WTC11 (cell line): ENCODE measurements around the gene MAX. TPM values are rescaled to one million over a fixed set of nuclear protein-coding genes. Genes with fewer than 3 reads are reported as not detected.

Source experiments
- ATAC-seq: fragments of 200-7000 bp; cut with Tn5 transposase; 2 replicates; pipeline ENCODE4 v1.10.0; 2021; ENCODE audit warnings: mild to moderate bottlenecking, moderate library complexity
- CTCF ChIA-PET: fragments of 300-600 bp; sonication (Branson Sonifier 250); formaldehyde crosslinking; loops from one replicate; lab custom pipeline; 2021; ENCODE audit warnings: antibody characterized with exemption; lab: Charles Lee
- POLR2A ChIA-PET: fragments of 350-600 bp; sonication (Branson Sonifier 250); formaldehyde crosslinking; loops from one replicate; lab custom pipeline; 2021; ENCODE audit warnings: antibody characterized with exemption; lab: Charles Lee
- DNase-seq: peaks from one replicate; pipeline ENCODE4 v3.0.0; 2021; ENCODE audit warnings: low spot score
- H3K27ac Mint-ChIP-seq: 2 replicates; pipeline ENCODE4 v1.8.0; 2021; ENCODE audit warnings: mixed read lengths
- H3K27me3 Mint-ChIP-seq: 2 replicates; pipeline ENCODE4 v1.8.0; 2021; ENCODE audit warnings: low read depth, mild to moderate bottlenecking, moderate library complexity, mixed read lengths
- H3K36me3 Mint-ChIP-seq: 2 replicates; pipeline ENCODE4 v1.8.0; 2021; ENCODE audit warnings: mixed read lengths
- H3K4me1 Mint-ChIP-seq: 2 replicates; pipeline ENCODE4 v1.8.0; 2022; ENCODE audit warnings: mixed read lengths
- H3K4me3 Mint-ChIP-seq: 2 replicates; pipeline ENCODE4 v1.8.0; 2021; ENCODE audit warnings: mild to moderate bottlenecking, moderate library complexity, mixed read lengths
- H3K9me3 Mint-ChIP-seq: 2 replicates; pipeline ENCODE4 v1.8.0; 2021; ENCODE audit warnings: mixed read lengths
- ATF6 ChIP-seq: sonication (generic); formaldehyde crosslinking; IDR thresholded peaks from 2 replicates; pipeline ENCODE4 v1.8.1; 2023; ENCODE audit warnings: mild to moderate bottlenecking, missing genetic modification reagents
- CREM ChIP-seq: sonication (generic); formaldehyde crosslinking; IDR thresholded peaks from 2 replicates; pipeline ENCODE4 v1.8.1; 2022; ENCODE audit warnings: mild to moderate bottlenecking, missing genetic modification reagents, moderate library complexity
- ETV6 ChIP-seq: sonication (generic); formaldehyde crosslinking; IDR thresholded peaks from 2 replicates; pipeline ENCODE4 v1.8.1; 2022; ENCODE audit warnings: mild to moderate bottlenecking, missing genetic modification reagents
- FOXK1 ChIP-seq: sonication (generic); formaldehyde crosslinking; IDR thresholded peaks from 2 replicates; pipeline ENCODE4 v1.8.0; 2022; ENCODE audit warnings: mild to moderate bottlenecking, moderate library complexity, missing genetic modification reagents
- FOXP4 ChIP-seq: sonication (generic); formaldehyde crosslinking; IDR thresholded peaks from 2 replicates; pipeline ENCODE4 v1.8.0; 2022; ENCODE audit warnings: mild to moderate bottlenecking, missing genetic modification reagents
- GTF2I ChIP-seq: fragments of 250-450 bp; sonication (Bioruptor Pico); conservative IDR thresholded peaks from 2 replicates; pipeline ENCODE4 v1.4.0; 2021; ENCODE audit warnings: mild to moderate bottlenecking
- KAT7 ChIP-seq: sonication (generic); formaldehyde crosslinking; IDR thresholded peaks from 2 replicates; pipeline ENCODE4 v1.8.1; 2023; ENCODE audit warnings: missing genetic modification reagents, mild to moderate bottlenecking, borderline replicate concordance
- MYBL2 ChIP-seq: sonication (generic); formaldehyde crosslinking; IDR thresholded peaks from 2 replicates; pipeline ENCODE4 v1.8.1; 2023; ENCODE audit warnings: mild to moderate bottlenecking, moderate library complexity, missing genetic modification reagents
- NFE2L1 ChIP-seq: sonication (generic); formaldehyde crosslinking; IDR thresholded peaks from 2 replicates; pipeline ENCODE4 v1.8.1; 2023; ENCODE audit warnings: missing genetic modification reagents
- NR1H2 ChIP-seq: sonication (generic); formaldehyde crosslinking; IDR thresholded peaks from 2 replicates; pipeline ENCODE4 v1.9.0; 2021; ENCODE audit warnings: mild to moderate bottlenecking, moderate library complexity, missing genetic modification reagents
- NR2C2 ChIP-seq: sonication (generic); formaldehyde crosslinking; IDR thresholded peaks from 2 replicates; pipeline ENCODE4 v1.8.0; 2022; ENCODE audit warnings: mild to moderate bottlenecking, missing genetic modification reagents
- SMAD3 ChIP-seq: sonication (generic); formaldehyde crosslinking; IDR thresholded peaks from 2 replicates; pipeline ENCODE4 v1.8.0; 2022; ENCODE audit warnings: missing genetic modification reagents, mild to moderate bottlenecking, borderline replicate concordance
- TEAD4 ChIP-seq: sonication (generic); formaldehyde crosslinking; IDR thresholded peaks from 2 replicates; pipeline ENCODE4 v1.8.0; 2022; ENCODE audit warnings: mild to moderate bottlenecking, missing genetic modification reagents
- ZNF121 ChIP-seq: sonication (generic); formaldehyde crosslinking; IDR thresholded peaks from 2 replicates; pipeline ENCODE4 v1.8.0; 2023; ENCODE audit warnings: missing genetic modification reagents
- ZNF263 ChIP-seq: sonication (generic); formaldehyde crosslinking; IDR thresholded peaks from 2 replicates; pipeline ENCODE4 v1.8.1; 2022; ENCODE audit warnings: low read depth, mild to moderate bottlenecking, moderate library complexity, missing genetic modification reagents
- ZNF281 ChIP-seq: sonication (generic); formaldehyde crosslinking; IDR thresholded peaks from 2 replicates; pipeline ENCODE4 v1.8.0; 2023; ENCODE audit warnings: mild to moderate bottlenecking, missing genetic modification reagents
- ZNF532 ChIP-seq: fragments of 250-450 bp; sonication (Bioruptor Pico); IDR thresholded peaks from 2 replicates; pipeline ENCODE4 v1.9.0; 2021; ENCODE audit warnings: mild to moderate bottlenecking, borderline replicate concordance
- total RNA-seq: library from RNA; stranded (reverse); gene quantifications from 3 replicates; pipeline ENCODE4 v1.2.3, GENCODE V29; 2021
- TF ChIP-seq, protein P1 (sequence below): sonication (generic); formaldehyde crosslinking; IDR thresholded peaks from 2 replicates; pipeline ENCODE4 v1.8.1; 2022; ENCODE audit warnings: mild to moderate bottlenecking, missing genetic modification reagents, moderate library complexity, borderline replicate concordance

Gene MAX
- total RNA-seq, 1 experiment from 2014 or later: 58.5 TPM

DNA sequence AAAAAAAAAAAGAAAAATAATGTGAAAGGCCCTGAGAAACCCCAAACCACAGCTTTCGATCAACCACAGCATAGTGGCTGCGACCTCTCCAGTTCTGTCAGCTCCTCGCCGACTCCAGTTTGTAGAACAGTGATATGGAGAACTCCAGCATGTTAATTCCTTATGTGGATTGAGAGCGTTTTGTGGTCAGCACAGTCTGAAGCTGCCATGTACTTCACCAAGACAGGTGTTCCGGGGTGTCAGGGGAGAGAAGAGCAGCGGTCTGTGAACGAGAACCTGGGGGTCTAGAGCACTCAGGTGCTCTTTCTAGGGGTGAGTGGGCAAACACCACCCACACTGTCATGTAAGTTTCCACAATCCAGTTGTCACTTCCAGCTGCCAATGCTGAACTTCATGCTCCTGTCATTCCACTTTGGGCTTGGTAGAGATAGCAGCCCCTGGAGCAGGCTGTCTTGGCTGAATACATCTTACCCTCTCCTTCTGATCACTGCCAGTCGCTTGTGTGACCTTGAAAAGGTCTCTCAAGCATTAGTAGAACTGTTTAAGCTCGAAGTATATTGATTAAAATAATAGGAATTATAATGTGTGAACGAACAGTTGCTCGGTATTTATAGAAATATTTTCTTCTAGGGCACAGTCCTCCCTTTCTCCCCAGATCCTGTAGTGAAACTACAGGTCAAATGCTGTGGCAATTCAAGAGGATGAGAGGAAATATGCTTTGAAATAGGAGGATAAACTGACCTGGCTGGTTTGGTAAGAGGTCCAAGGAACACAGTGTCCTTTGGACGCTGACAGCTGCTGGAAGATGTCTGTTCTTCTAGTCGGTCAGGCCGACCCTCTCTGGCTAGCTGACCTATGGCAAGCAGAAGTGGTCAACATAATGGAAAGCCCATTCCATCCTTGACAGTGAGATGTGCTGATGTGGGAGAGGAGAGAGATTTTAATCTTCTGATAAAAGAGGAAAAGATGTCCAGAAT is 15.7 kb upstream of the MAX start (continued):
- TF ChIP-seq, protein P1, sequence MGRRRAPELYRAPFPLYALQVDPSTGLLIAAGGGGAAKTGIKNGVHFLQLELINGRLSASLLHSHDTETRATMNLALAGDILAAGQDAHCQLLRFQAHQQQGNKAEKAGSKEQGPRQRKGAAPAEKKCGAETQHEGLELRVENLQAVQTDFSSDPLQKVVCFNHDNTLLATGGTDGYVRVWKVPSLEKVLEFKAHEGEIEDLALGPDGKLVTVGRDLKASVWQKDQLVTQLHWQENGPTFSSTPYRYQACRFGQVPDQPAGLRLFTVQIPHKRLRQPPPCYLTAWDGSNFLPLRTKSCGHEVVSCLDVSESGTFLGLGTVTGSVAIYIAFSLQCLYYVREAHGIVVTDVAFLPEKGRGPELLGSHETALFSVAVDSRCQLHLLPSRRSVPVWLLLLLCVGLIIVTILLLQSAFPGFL: no peak
- no peak for TF ChIP-seq MYBL2 (CRISPR knock-in tag)
- no peak for TF ChIP-seq GTF2I

DNA sequence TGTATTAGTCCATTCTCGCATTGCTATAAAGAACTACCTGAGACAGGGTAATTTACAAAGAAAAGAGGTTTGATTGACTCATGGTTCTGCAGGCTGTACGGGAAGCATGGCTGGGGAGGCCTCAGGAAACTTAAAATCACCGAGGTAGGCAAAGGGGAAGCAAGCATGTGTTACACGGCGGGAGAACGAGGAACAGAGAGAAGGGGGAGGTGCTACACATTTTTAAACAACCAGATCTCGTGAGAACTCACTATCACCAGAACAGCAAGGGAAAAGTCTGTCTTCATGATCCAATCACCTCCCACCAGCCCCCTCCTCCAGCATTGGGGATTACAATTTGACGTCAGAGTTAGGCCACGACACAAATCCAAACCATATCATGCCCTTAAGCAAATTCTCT is 13.3 kb upstream of the MAX start:
- H3K4me1 Mint-ChIP-seq: peaks cover 2% of the 10 kb centered on the region
- H3K36me3 Mint-ChIP-seq: no peaks in the 10 kb centered on the region
- DNase-seq: no peak
- no peak for ATAC-seq
- CTCF ChIA-PET: interaction anchor here (0.7 kb wide), 1 partner anchor 9 kb away, joined by 3 read pairs; no protein-coding TSS in a partner anchor
- POLR2A ChIA-PET: no interaction called here
- no peak for TF ChIP-seq ATF6
- no peak for TF ChIP-seq KAT7 (CRISPR knock-in tag)
- no peak for TF ChIP-seq SMAD3 (CRISPR knock-in tag)
- H3K27ac Mint-ChIP-seq: no peak overlapping the region
- no peaks in the 10 kb centered on the region for H3K9me3 Mint-ChIP-seq
- no peaks in the 10 kb centered on the region; the same call in 1 of the 2 replicates for H3K27me3 Mint-ChIP-seq
- H3K4me3 Mint-ChIP-seq: no peak overlapping the region

DNA sequence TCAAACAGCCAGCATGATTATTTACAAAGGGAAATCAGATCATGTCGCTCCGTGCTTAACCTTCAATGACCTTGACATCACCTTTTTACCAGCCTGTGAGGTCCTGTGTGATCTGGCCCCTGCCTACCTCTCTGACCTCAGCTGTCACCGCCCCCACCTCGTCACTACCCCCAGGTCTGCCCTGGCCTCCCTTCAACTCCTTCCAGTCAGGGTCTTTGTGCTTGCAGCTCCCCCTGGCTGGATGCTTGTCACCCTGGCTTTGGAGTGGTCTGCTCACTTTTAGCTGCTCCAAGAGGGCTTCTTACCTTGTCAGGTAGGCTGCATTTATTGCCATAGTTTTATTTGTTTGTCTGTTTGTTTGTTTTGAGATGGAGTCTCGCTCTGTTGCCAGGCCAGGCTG is 8.2 kb upstream of the MAX start:
- Mint-ChIP-seq H3K9me3 (no peaks in the 10 kb centered on the region), H3K4me1 (peaks cover 5% of the 10 kb centered on the region), H3K36me3 (no peaks in the 10 kb centered on the region), H3K27ac (0 out of 2 replicates have a peak overlapping the region, but pooled peaks have one; percentile 40), H3K27me3 (no peaks in the 10 kb centered on the region; the same call in 1 of the 2 replicates), H3K4me3 (no peak overlapping the region)
- POLR2A ChIA-PET: interaction anchor here (0.6 kb wide), 1 partner anchor 47 kb away, joined by 4 read pairs; no protein-coding TSS in a partner anchor
- CTCF ChIA-PET: interaction anchor here (0.7 to 1.2 kb wide), 3 partner anchors 54 to 200 kb away, joined by 3 read pairs; partner anchors contain the start of gene FNTB
- peak; percentile 44 for DNase-seq
- ATAC-seq: peak; percentile 96
- TF ChIP-seq ETV6 (CRISPR knock-in tag) (no peak), ZNF281 (CRISPR knock-in tag) (no peak), ZNF532 (CRISPR knock-in tag) (no peak), TEAD4 (no peak), ZNF263 (no peak), NFE2L1 (CRISPR knock-in tag) (no peak), FOXK1 (CRISPR knock-in tag) (no peak), NR2C2 (no peak), FOXP4 (CRISPR knock-in tag) (no peak), CREM (CRISPR knock-in tag) (no peak), NR1H2 (CRISPR knock-in tag) (no peak), ZNF121 (CRISPR knock-in tag) (no peak)
